ENCODE data around the gene BCAS4.

BCAS4 gene

DNA sequence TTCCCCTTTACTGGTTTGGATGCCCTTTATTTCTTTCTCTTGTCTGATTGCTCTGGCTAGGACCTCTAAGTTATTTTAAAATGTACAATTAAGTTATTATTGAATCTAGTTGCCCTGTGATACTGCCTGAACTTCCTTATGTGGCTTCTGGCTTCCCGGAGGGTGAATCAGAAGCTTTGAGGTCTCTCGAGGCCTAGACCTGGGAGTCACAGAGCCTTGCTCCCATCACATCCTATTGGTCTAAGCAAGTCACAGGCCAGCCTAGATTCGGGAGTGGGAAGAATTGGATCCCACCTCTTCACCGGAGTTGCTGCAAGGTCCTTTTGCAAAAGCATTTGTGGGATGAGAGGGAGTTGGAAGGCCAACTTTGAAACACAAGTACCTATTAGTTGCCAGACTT is 15.2 kb downstream of the BCAS4 start:
- in situ Hi-C loops (cut with HindIII; ENCODE audit: low pct_unique_long_range_greater_than_20kb, low sequenced_read_pairs), result no loop called here
- TF ChIP-seq JUND (IDR thresholded peaks at IDR 0.05; ENCODE audit: low read depth), result no peak
- DNase-seq (ENCODE audit: low read depth in 1 of 2, low spot score in 1 of 2), result no peak

DNA sequence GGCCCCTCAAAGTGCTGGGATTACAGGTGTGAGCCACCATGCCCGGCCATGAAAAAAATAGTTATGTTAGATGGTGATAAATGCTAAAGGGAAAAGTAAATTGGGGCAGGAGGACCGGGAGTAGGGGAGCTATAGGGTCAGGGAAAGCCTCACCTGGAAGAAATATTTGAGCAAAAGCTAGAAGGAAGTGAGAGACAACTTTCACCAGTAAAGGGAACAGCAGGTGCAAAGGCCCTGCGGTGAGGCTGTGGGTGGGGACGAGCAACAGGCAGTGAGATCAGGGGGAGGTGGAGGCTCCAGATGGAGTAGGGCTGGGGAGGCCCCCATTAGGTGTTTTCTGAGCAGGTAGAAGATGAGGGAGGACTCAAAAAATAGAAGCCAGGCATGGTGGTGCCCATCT is 16.0 kb downstream of the BCAS4 start:
- DNase-seq (ENCODE audit: low read depth in 1 of 2, low spot score in 1 of 2), result no peak
- in situ Hi-C loops (cut with HindIII; ENCODE audit: low pct_unique_long_range_greater_than_20kb, low sequenced_read_pairs), result no loop called here
- no peak for TF ChIP-seq JUND (IDR thresholded peaks at IDR 0.05; ENCODE audit: low read depth)

DNA sequence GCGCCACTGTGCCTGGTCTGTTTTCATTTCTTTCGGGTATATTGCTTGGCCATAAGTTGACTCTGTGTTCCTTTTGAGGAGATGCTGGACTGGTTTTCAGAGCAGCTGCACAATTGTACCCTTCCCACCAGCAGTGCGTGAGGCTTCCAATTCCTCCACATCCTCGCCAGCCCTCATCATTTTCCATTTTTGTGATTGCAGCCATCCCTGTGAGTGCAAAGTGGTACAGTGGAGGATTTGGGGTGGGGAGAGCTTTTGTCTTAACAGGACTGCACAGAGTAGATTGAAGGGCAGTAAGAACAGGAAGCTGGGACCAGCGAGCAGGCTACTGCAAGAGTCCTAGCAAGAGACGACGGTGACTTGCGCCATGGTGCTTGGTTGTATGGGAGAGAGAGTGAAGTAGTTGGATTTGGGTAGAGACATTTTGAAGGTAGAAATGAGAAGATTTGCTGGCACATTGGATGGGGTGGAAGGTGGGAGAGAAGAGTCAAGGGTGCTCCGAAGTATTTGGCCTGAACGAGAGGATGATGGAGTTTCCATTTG is 18.3 kb downstream of the BCAS4 start:
- no peak for TF ChIP-seq JUND (IDR thresholded peaks at IDR 0.05; ENCODE audit: low read depth)
- no peak for DNase-seq (ENCODE audit: low read depth in 1 of 2, low spot score in 1 of 2)
- in situ Hi-C loops (cut with HindIII; ENCODE audit: low pct_unique_long_range_greater_than_20kb, low sequenced_read_pairs), result no loop called here

DNA sequence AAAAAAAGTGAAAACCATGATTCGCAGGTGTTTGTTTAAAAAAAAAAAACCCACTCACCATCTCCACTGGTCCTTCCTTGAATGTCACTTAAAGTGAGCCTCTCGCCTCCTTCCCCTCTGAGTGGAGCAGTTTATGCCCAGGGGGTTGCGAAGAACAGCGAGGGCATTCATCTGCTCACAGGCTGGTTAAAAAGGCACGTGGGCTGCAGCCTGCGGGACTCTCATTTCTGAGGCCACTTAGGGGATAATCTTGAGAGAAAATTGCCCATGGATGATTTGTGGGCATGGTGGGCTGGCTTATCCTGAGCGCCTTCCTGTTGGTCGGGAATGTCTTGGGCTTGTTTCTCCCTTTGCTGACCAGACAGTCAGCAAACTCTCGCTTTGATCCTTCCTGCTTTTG is 18.9 kb downstream of the BCAS4 start:
- in situ Hi-C loops (cut with HindIII; ENCODE audit: low pct_unique_long_range_greater_than_20kb, low sequenced_read_pairs), result no loop called here
- no peak for DNase-seq (ENCODE audit: low read depth in 1 of 2, low spot score in 1 of 2)
- no peak for TF ChIP-seq JUND (IDR thresholded peaks at IDR 0.05; ENCODE audit: low read depth)

DNA sequence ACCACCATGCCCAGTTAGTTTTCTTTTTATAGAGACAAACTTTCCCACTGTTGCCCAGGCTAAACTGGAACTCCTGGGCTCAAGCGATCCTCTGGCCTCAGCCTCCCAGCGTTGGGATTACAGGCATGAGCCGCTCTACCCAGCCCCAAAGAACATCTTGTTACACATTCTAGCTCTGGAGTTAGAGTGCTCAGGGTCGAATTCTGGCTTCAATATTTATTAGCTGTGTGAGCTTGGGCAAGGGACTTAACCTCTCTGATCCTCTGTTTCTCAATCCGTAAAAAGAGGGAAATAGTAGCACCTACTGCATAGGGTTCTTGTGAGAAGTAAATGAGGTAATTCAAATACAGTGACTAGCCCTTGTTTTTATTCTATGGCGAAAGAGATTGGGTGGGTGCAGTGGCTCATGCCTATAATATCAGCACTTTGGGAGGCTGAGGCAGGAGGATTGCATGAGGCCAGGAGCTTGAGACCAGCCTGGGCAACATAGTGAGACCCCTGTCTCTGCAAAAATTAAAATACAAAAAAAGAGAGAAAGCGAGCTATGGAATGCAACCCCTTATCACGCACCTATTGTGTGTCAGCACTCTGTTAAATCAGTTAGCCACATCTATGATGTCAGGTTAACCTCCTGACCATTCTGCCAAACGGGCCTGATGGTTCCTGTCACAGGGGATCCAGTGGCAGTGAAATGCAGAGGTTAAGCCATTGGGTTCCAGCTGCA is 19.7 kb downstream of the BCAS4 start:
- no peak for DNase-seq (ENCODE audit: low read depth in 1 of 2, low spot score in 1 of 2)
- TF ChIP-seq JUND (IDR thresholded peaks at IDR 0.05; ENCODE audit: low read depth), result no peak
- in situ Hi-C loops (cut with HindIII; ENCODE audit: low pct_unique_long_range_greater_than_20kb, low sequenced_read_pairs), result no loop called here

DNA sequence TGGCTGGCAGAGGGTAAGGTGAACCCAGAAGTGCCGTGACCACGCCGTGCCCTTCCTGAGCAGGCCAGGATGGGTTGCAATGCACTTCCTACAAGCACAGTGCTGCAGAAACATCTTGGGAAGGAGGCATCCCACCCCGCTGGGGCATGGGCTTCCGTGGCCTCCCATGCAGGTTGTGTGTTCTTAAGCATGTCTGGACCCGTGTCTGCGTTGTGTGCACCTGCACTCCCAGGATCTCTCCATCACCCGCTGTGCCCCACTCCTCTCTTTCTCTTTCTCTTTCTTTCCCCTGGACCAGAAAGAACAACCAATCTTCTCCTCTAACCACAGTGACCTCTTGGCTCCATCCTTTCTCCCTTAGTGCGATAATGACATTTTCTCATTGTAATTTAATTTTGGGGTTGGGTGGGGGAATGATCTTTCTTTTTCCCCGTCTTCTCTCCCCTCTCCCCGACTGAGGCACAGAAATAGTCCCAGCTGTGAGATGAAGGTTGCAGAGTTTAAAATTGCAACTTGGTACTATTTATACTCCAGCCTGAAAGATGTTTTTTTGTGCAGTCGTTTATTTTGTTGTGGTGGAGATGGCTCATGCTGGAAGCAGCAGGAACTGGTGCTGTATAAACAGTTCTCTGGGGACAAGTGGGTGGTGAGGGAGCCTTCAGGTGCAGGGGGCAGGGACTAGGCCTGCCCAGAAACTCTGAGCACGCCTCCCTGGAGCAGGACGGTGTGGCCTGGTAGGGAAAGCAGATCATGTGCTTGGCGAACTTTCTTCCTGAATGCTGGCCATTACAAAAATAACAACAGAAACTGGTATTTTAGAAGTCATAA is 20.5 kb downstream of the BCAS4 start:
- in situ Hi-C loops (cut with HindIII; ENCODE audit: low pct_unique_long_range_greater_than_20kb, low sequenced_read_pairs), result no loop called here
- no peak for TF ChIP-seq JUND (IDR thresholded peaks at IDR 0.05; ENCODE audit: low read depth)
- peak in 1 of 2 experiments; percentile 81 for DNase-seq (ENCODE audit: low read depth in 1 of 2, low spot score in 1 of 2)

DNA sequence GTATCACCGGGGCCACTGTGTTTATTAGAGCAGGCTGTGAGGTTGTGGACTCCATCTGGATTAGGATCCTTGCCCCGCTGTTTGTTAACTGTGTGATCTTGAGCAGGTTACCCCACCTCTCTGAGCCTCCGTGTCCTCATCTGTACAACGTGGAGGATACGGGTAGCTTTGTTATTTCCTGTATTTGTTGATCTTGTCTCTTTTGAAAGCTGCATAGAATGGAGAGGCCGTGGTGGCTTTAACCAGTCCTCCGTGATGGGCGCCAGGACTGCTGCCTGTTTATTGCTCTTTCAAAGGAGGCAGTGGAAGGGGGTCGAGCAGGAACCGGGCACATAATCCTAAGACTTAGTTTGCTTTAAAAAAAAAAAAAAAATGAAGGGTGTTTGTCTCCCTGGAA is 22.9 kb downstream of the BCAS4 start:
- TF ChIP-seq JUND (IDR thresholded peaks at IDR 0.05; ENCODE audit: low read depth), result no peak
- in situ Hi-C loops (cut with HindIII; ENCODE audit: low pct_unique_long_range_greater_than_20kb, low sequenced_read_pairs), result no loop called here

DNA sequence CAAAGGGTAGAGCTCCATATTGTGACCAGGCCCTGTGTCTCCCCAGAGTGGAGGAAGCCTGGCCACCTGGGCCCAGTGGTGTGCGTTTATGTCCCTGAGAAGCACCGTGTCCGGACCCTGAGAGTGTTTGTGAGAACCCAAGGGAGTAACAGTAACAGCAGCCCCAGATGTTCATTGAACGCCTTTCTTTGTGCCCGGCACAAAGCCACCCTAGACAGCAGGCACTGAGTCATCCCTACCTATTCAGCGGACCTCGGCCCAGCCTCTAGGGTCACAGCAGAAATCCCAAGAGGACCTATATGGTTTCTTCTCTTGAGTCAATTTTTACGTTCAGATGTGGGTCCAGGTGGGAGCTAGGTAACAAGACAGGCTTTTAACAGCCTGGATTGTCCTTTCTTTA is 24.5 kb downstream of the BCAS4 start:
- no peak for DNase-seq (ENCODE audit: low read depth in 1 of 2, low spot score in 1 of 2)
- TF ChIP-seq JUND (IDR thresholded peaks at IDR 0.05; ENCODE audit: low read depth), result no peak
- in situ Hi-C loops (cut with HindIII; ENCODE audit: low pct_unique_long_range_greater_than_20kb, low sequenced_read_pairs), result no loop called here

More for the DNA sequence above, 22.9 kb downstream of the BCAS4 start:
- DNase-seq (ENCODE audit: low read depth in 1 of 2, low spot score in 1 of 2), result peak in 1 of 2 experiments; percentile 75

DNA sequence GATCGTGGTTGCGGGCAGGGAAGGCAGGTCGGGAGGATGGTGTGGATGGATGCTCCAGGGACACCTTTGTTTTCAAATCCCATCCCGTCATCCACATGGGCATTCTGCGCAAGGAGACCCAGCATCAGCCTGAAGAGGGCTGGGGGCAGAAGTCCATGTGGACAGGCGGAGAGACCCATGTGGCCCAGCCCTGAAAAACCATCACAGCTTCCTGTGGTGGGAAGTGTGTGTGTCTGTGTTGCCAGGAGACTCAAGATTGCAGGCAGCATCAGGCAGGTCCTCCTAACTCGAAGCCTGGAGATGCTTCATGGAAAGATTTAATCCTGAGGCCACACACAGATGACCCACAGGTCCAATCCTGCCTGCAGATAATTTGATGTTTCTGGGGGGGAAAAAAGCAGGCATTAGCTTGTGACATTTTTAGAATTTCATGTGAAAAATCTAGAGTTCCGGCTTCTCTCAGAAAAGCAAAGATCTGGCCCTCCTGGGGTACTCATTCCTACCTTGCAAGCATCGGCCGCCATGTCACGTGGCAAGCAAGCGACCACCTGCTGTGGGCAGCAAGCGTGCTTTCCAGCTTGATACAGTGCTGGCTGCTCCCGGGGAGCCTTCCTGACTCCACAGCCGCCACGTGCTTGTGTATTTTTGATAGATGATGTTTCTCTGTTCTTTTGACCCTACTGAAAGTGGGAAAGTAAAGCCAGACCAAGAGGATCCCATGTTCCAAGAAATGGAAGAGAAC is 25.8 kb downstream of the BCAS4 start:
- TF ChIP-seq JUND (IDR thresholded peaks at IDR 0.05; ENCODE audit: low read depth), result no peak
- no peak for DNase-seq (ENCODE audit: low read depth in 1 of 2, low spot score in 1 of 2)
- in situ Hi-C loops (cut with HindIII; ENCODE audit: low pct_unique_long_range_greater_than_20kb, low sequenced_read_pairs), result no loop called here

DNA sequence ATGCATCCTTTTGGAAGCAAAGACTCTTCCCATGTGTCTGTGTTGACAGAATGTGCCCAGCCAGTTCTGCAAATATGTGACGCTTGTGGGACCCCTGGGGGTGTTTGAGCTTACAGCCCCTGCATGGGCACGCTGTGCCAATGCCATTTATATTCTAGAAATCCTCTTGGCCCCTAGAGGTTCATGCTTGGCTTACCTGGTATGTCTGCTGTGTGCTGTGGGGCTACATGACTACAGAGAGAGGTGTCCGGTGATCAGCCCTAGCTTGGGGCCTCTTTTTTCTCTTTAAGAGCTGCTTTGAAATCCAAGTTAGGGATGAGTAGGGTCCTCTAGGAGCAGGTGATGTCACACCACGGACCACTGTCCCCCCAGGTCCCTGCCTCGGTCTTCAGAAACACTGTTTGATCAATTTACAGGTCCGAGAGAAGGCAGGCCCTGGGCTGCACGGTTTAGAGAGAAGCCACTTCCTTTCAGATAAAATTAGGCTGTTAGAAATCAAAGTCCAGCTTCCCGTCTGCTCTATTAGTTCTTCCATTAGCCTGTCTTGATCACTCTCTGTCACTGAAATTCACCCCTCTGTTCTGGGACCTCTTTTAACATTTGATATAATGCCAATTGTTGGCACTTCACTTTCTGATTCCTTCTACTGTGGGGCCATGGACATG is 26.5 kb downstream of the BCAS4 start:
- DNase-seq (ENCODE audit: low read depth in 1 of 2, low spot score in 1 of 2), result no peak
- TF ChIP-seq JUND (IDR thresholded peaks at IDR 0.05; ENCODE audit: low read depth), result no peak
- in situ Hi-C loops (cut with HindIII; ENCODE audit: low pct_unique_long_range_greater_than_20kb, low sequenced_read_pairs), result no loop called here

DNA sequence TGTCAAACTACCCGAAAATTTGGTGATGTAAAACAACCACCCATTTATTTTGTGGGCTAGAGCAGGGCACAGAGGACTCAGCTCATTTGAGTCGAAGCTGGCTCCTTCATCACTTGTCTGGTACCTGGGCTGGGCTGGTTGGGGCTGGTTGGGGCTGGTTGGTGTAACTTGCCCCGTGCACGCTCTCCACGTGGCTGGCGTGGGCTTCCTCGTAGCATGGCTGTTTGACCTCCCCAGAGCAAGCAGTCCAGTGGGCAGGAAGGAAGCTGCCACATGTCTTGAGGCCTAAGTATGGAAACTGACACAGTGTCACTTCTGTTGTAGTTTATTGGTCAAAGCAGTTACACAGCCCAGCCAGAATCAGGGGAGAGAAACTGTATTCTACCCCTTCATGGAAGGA is 27.1 kb downstream of the BCAS4 start:
- in situ Hi-C loops (cut with HindIII; ENCODE audit: low pct_unique_long_range_greater_than_20kb, low sequenced_read_pairs), result no loop called here
- DNase-seq (ENCODE audit: low read depth in 1 of 2, low spot score in 1 of 2), result no peak
- TF ChIP-seq JUND (IDR thresholded peaks at IDR 0.05; ENCODE audit: low read depth), result no peak

DNA sequence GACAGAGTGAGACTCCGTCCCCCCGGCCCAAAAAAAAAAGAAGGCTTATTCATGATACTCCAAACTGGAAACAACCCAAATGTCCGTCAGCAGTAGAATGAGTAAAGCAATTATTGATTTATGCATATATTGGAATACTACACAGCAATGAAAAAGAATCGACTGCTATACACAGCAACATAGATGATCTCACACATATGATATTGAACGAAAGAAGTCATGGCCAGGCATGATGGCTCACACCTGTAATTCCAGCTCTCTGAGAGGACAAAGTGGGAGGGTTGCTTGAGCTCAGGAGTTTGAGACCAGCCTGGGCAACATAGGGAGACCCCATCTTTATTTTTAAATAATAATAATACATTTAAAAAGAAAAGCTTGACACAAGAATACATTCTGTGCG is 28.5 kb downstream of the BCAS4 start:
- no peak for TF ChIP-seq JUND (IDR thresholded peaks at IDR 0.05; ENCODE audit: low read depth)
- DNase-seq (ENCODE audit: low read depth in 1 of 2, low spot score in 1 of 2), result no peak
- in situ Hi-C loops (cut with HindIII; ENCODE audit: low pct_unique_long_range_greater_than_20kb, low sequenced_read_pairs), result no loop called here

Data from T47D (cell line).